ENCODE results near the gene IMP3.
"Not testable (repeated sequence)": the region's sequence is repeated elsewhere in the genome, so short reads cannot be mapped to it uniquely, and the experiment has no call there.

IMP3 gene

GRCh38 chr15:75683646-75684312 lies 43.8 kb upstream of the IMP3 start:
- not testable (repeated sequence) for H3K27me3 ChIP-seq (ENCODE audit: insufficient read depth, low read depth); H3K27ac ChIP-seq; H3K4me1 ChIP-seq (ENCODE audit: low read depth, poor library complexity, severe bottlenecking); H3K79me2 ChIP-seq (ENCODE audit: insufficient read depth, low read depth); H3K36me3 ChIP-seq (ENCODE audit: insufficient read depth); H3K4me2 ChIP-seq; H4K20me1 ChIP-seq (ENCODE audit: insufficient read depth); H3K4me3 ChIP-seq (IDR thresholded peaks at IDR 0.05; ENCODE audit: insufficient read depth, low read depth, low read length); H3K9ac ChIP-seq
- peak; percentile 70 for TF ChIP-seq CTCF (conservative IDR thresholded peaks at IDR 0.05; ENCODE audit: low read depth, low read length)
- H2AFZ ChIP-seq (ENCODE audit: low read depth) = peak overlapping the region; percentile 52; the same call in 1 of the 2 replicates

- H3K9ac ChIP-seq = no peak overlapping the region
Measured at GRCh38 chr15:75682181-75683135, 42.4 kb upstream of the IMP3 start.

GRCh38 chr15:75680007-75680789 lies 40.2 kb upstream of the IMP3 start:
- no peaks in the 10 kb centered on the region for H3K4me1 ChIP-seq (ENCODE audit: low read depth, poor library complexity, severe bottlenecking)
- TF ChIP-seq CTCF (conservative IDR thresholded peaks at IDR 0.05; ENCODE audit: low read depth, low read length) = no peak
- H3K79me2 ChIP-seq (ENCODE audit: insufficient read depth, low read depth) = no peaks in the 10 kb centered on the region
- no peak overlapping the region for H3K4me3 ChIP-seq (IDR thresholded peaks at IDR 0.05; ENCODE audit: insufficient read depth, low read depth, low read length)
- no peaks in the 10 kb centered on the region; the same call in 1 of the 2 replicates for H3K27me3 ChIP-seq (ENCODE audit: insufficient read depth, low read depth)
- H4K20me1 ChIP-seq (ENCODE audit: insufficient read depth) = no peaks in the 10 kb centered on the region
- no peak overlapping the region for H3K4me2 ChIP-seq
- H3K36me3 ChIP-seq (ENCODE audit: insufficient read depth) = no peaks in the 10 kb centered on the region
- no peak overlapping the region for H3K27ac ChIP-seq
- no peak overlapping the region for H3K9ac ChIP-seq
- no peak overlapping the region for H2AFZ ChIP-seq (ENCODE audit: low read depth)

More at GRCh38 chr15:75682181-75683135, 42.4 kb upstream of the IMP3 start:
- Histone ChIP-seq H3K4me2 (no peak overlapping the region), H3K27me3 (ENCODE audit: insufficient read depth, low read depth) (no peaks in the 10 kb centered on the region; the same call in 1 of the 2 replicates), H2AFZ (ENCODE audit: low read depth) (no peak overlapping the region), H3K79me2 (ENCODE audit: insufficient read depth, low read depth) (no peaks in the 10 kb centered on the region), H3K27ac (no peak overlapping the region), H3K4me3 (IDR thresholded peaks at IDR 0.05; ENCODE audit: insufficient read depth, low read depth, low read length) (no peak overlapping the region), H3K4me1 (ENCODE audit: low read depth, poor library complexity, severe bottlenecking) (no peaks in the 10 kb centered on the region), H3K36me3 (ENCODE audit: insufficient read depth) (no peaks in the 10 kb centered on the region), H4K20me1 (ENCODE audit: insufficient read depth) (no peaks in the 10 kb centered on the region)
- no peak for TF ChIP-seq CTCF (conservative IDR thresholded peaks at IDR 0.05; ENCODE audit: low read depth, low read length)

- not testable (repeated sequence) for H3K36me3 ChIP-seq (ENCODE audit: insufficient read depth); H2AFZ ChIP-seq (ENCODE audit: low read depth); H3K9ac ChIP-seq; H3K27me3 ChIP-seq (ENCODE audit: insufficient read depth, low read depth); H3K4me2 ChIP-seq; H3K4me3 ChIP-seq (IDR thresholded peaks at IDR 0.05; ENCODE audit: insufficient read depth, low read depth, low read length); H3K79me2 ChIP-seq (ENCODE audit: insufficient read depth, low read depth); H3K27ac ChIP-seq; H3K4me1 ChIP-seq (ENCODE audit: low read depth, poor library complexity, severe bottlenecking); H4K20me1 ChIP-seq (ENCODE audit: insufficient read depth)
Measured at GRCh38 chr15:75678324-75678690, 38.3 kb upstream of the IMP3 start.

All from KMS-11 (cell line).